Suprapubic skin (tissue), 3 donors: Measurements from ENCODE around the gene MGARP.

Source experiments
- POLR2AphosphoS5 ChIP-seq, 3 donors: sonication (generic); formaldehyde crosslinking; IDR thresholded peaks; one replicate each; pipeline ENCODE4 v1.6.1; 2017; ENCODE audit warnings: antibody characterized with exemption in 3 of 3
- TF ChIP-seq, protein P1 (sequence below), 2 donors: fragments of 200-600 bp in 1 of 2; fragments of 450-650 bp in 1 of 2; sonication (generic) in 1 of 2; IDR thresholded peaks; one replicate each; pipeline ENCODE4 v1.5.1; 2016 to 2019; ENCODE audit warnings: antibody characterized with exemption in 2 of 2, mild to moderate bottlenecking in 1 of 2, moderate library complexity in 1 of 2

DNA sequence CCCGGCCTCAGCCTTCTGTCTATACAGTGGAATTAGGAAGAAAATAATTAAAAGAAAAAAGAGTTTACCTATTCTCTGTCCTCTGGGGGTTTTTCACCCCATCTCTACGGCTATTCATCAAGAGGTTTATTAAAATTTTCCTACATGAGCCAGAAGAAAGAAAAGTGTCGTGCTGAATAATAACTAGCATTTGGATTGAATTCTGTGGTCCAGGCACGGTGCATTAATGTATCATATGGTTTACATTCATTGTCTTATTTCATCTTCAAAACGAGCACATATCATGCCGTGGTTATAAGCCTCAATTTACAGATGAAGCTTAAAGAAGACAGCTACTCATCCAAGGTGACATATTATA, 15.9 kb upstream of the MGARP start:
- TF ChIP-seq, protein P1, sequence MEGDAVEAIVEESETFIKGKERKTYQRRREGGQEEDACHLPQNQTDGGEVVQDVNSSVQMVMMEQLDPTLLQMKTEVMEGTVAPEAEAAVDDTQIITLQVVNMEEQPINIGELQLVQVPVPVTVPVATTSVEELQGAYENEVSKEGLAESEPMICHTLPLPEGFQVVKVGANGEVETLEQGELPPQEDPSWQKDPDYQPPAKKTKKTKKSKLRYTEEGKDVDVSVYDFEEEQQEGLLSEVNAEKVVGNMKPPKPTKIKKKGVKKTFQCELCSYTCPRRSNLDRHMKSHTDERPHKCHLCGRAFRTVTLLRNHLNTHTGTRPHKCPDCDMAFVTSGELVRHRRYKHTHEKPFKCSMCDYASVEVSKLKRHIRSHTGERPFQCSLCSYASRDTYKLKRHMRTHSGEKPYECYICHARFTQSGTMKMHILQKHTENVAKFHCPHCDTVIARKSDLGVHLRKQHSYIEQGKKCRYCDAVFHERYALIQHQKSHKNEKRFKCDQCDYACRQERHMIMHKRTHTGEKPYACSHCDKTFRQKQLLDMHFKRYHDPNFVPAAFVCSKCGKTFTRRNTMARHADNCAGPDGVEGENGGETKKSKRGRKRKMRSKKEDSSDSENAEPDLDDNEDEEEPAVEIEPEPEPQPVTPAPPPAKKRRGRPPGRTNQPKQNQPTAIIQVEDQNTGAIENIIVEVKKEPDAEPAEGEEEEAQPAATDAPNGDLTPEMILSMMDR (IDR thresholded peaks at IDR 0.05): no peak
- no peak for TF ChIP-seq POLR2AphosphoS5 (IDR thresholded peaks at IDR 0.05)
